Neural cell (in vitro differentiated cells): ENCODE measurements around the gene ATP1B1.

Experiments used
- CTCF ChIP-seq: fragments of 450-650 bp; IDR thresholded peaks from 2 replicates; pipeline ENCODE4 v1.5.1; 2014; ENCODE audit warnings: antibody characterized with exemption, mild to moderate bottlenecking, moderate library complexity; ENCODE audit not compliant: poor library complexity, severe bottlenecking
- EP300 ChIP-seq: fragments of 450-650 bp; conservative IDR thresholded peaks from 2 replicates; pipeline ENCODE4 v1.6.1; 2014; ENCODE audit warnings: antibody characterized with exemption, mild to moderate bottlenecking, moderate library complexity; ENCODE audit not compliant: poor library complexity, severe bottlenecking
- EZH2 ChIP-seq: fragments of 200-600, 300-800 bp; shearing (Covaris generic), sonication (generic); IDR thresholded peaks from 2 replicates; pipeline ENCODE4 v1.6.1; 2014; ENCODE audit warnings: antibody characterized with exemption, low read length, borderline replicate concordance, mild to moderate bottlenecking; ENCODE audit not compliant: insufficient read depth, poor library complexity, severe bottlenecking
- MXI1 ChIP-seq: fragments of 450-650 bp; conservative IDR thresholded peaks from 2 replicates; pipeline ENCODE4 v1.6.1; 2014; ENCODE audit warnings: antibody characterized with exemption, mild to moderate bottlenecking; ENCODE audit not compliant: poor library complexity, severe bottlenecking
- POLR2AphosphoS5 ChIP-seq: IDR thresholded peaks from 2 replicates; pipeline ENCODE4 v1.6.1; 2012
- RAD21 ChIP-seq: fragments of 450-650 bp; conservative IDR thresholded peaks from 2 replicates; pipeline ENCODE4 v1.6.1; 2014; ENCODE audit warnings: antibody characterized with exemption, mild to moderate bottlenecking, moderate library complexity
- REST ChIP-seq: IDR thresholded peaks from 2 replicates; pipeline ENCODE4 v1.6.1; 2012; ENCODE audit warnings: borderline replicate concordance
- SMC3 ChIP-seq: fragments of 450-650 bp; conservative IDR thresholded peaks from 2 replicates; pipeline ENCODE4 v1.6.1; 2014; ENCODE audit warnings: antibody characterized with exemption, mild to moderate bottlenecking, moderate library complexity; ENCODE audit not compliant: poor library complexity
- TAF1 ChIP-seq: IDR thresholded peaks from 2 replicates; pipeline ENCODE4 v1.6.1; 2012; ENCODE audit warnings: low read depth

GRCh38 chr1:169098380-169098779, 8.1 kb upstream of the ATP1B1 start:
- no peak for TF ChIP-seq CTCF
- TF ChIP-seq REST, result no peak
- TF ChIP-seq EP300, result peak; percentile 35
- TF ChIP-seq SMC3, result no peak
- TF ChIP-seq EZH2, result no peak
- TF ChIP-seq POLR2AphosphoS5, result no peak
- no peak for TF ChIP-seq RAD21
- TF ChIP-seq TAF1, result no peak
- no peak for TF ChIP-seq MXI1
